ENCODE data around the gene MTG1.
A peak's percentile ranks its signal among the peaks of the same experiment; 100 is the strongest.

Gene MTG1

GRCh38 chr10:133391249-133391635 lies 2.7 kb upstream of the MTG1 start:
- DNase-seq (ENCODE audit: low read depth) = no peak
- TF ChIP-seq POLR2A (IDR thresholded peaks at IDR 0.05; ENCODE audit: extremely low read depth, insufficient read length) = no peak
- no peak for TF ChIP-seq CTCF (IDR thresholded peaks at IDR 0.05; ENCODE audit: low read depth, low read length)
- TF ChIP-seq MAX (IDR thresholded peaks at IDR 0.05; ENCODE audit: low read depth, low read length) = no peak
- H3K4me3 ChIP-seq (ENCODE audit: low read depth, low read length) = no peak overlapping the region

- DNase-seq (ENCODE audit: low read depth) = no peak
- H3K4me3 ChIP-seq (ENCODE audit: low read depth, low read length) = no peak overlapping the region
- TF ChIP-seq MYC (IDR thresholded peaks at IDR 0.05; ENCODE audit: low read depth, low read length) (no peak), POLR2A (IDR thresholded peaks at IDR 0.05; ENCODE audit: extremely low read depth, insufficient read length) (no peak), CTCF (IDR thresholded peaks at IDR 0.05; ENCODE audit: low read depth, low read length) (no peak), MAX (IDR thresholded peaks at IDR 0.05; ENCODE audit: low read depth, low read length) (no peak)
Observed at GRCh38 chr10:133391761-133392518, 2.0 kb upstream of the MTG1 start.

DNA sequence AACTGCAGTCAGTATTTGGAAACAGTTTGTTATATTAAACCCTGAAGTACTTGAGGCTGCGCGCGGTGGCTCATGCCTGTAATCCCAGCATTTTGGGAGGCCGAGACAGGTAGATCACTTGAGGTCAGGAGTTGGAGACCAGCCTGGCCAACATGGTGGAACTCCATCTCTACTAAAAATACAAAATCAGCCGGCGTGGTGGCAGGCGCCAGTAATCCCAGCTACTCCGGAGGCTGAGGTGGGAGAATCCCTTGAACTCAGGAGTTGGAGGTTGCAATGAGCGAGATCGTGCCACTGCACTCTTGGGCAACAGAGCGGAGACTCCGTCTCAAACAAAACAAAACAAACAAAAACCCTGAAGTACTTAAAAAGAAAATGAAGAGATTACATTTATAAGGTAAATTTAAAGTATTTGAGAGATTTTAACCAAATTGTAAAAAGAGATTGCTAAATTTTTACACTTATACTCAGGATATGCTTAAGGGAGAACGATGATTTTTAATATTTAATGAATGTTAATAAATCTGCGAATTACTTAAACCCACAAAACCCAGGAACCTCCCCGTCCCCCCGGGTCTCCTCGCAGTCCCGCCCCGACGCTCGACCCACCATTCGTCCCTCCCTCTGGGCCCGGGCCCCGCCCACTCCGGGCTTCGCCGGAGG lies 425 bp upstream of the MTG1 start:
- no peak for TF ChIP-seq POLR2A (IDR thresholded peaks at IDR 0.05; ENCODE audit: extremely low read depth, insufficient read length)
- no peak for TF ChIP-seq MYC (IDR thresholded peaks at IDR 0.05; ENCODE audit: low read depth, low read length)
- TF ChIP-seq CTCF (IDR thresholded peaks at IDR 0.05; ENCODE audit: low read depth, low read length) = no peak
- no peak for TF ChIP-seq MAX (IDR thresholded peaks at IDR 0.05; ENCODE audit: low read depth, low read length)
- H3K4me3 ChIP-seq (ENCODE audit: low read depth, low read length) = peak overlapping the region; percentile 57
- DNase-seq (ENCODE audit: low read depth) = no peak

DNA sequence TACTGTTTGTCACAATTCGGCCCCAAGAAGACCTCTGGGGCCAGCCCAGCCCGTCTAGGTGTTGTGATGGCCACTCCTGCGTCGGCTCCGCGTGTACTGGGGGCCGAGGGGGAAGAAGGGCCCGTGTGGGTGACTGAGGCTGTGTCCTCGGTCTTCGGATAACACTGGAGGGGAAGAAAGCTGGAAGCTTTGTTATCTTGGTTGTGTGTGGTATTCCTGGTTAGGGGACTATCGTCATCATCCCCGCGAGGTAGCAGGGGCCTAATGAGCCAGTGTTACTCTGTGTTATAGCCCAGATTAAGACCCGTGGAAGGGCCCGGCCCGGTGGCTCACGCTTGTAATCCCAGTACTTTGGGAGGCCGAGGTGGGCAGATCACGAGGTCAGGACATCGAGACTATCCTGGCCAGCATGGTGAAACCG lies 854 bp downstream of the MTG1 start:
- TF ChIP-seq CTCF (IDR thresholded peaks at IDR 0.05; ENCODE audit: low read depth, low read length) (no peak), POLR2A (IDR thresholded peaks at IDR 0.05; ENCODE audit: extremely low read depth, insufficient read length) (no peak), MYC (IDR thresholded peaks at IDR 0.05; ENCODE audit: low read depth, low read length) (no peak), MAX (IDR thresholded peaks at IDR 0.05; ENCODE audit: low read depth, low read length) (no peak)
- no peak for DNase-seq (ENCODE audit: low read depth)

GRCh38 chr10:133396035-133396624 lies 2.2 kb downstream of the MTG1 start:
- no peak for DNase-seq (ENCODE audit: low read depth)
- TF ChIP-seq POLR2A (IDR thresholded peaks at IDR 0.05; ENCODE audit: extremely low read depth, insufficient read length) (no peak), CTCF (IDR thresholded peaks at IDR 0.05; ENCODE audit: low read depth, low read length) (no peak), MYC (IDR thresholded peaks at IDR 0.05; ENCODE audit: low read depth, low read length) (no peak), MAX (IDR thresholded peaks at IDR 0.05; ENCODE audit: low read depth, low read length) (no peak)
- H3K4me3 ChIP-seq (ENCODE audit: low read depth, low read length) = no peak overlapping the region

More for the DNA sequence above, 854 bp downstream of the MTG1 start:
- peak overlapping the region; percentile 79 for H3K4me3 ChIP-seq (ENCODE audit: low read depth, low read length)

Data from NB4 (cell line).